OCI-M1 (cell line): Measurements from ENCODE around the gene CHIC2.

Source experiments
- DNase-seq: peaks from one replicate; lab custom pipeline; 2025; lab: John Stamatoyannopoulos, UW

Gene CHIC2

GRCh38 chr4:54093324-54094240 lies 29.2 kb upstream of the CHIC2 start:
- DNase-seq: no peak

GRCh38 chr4:54092405-54093323 lies 28.3 kb upstream of the CHIC2 start:
- DNase-seq: no peak

DNA sequence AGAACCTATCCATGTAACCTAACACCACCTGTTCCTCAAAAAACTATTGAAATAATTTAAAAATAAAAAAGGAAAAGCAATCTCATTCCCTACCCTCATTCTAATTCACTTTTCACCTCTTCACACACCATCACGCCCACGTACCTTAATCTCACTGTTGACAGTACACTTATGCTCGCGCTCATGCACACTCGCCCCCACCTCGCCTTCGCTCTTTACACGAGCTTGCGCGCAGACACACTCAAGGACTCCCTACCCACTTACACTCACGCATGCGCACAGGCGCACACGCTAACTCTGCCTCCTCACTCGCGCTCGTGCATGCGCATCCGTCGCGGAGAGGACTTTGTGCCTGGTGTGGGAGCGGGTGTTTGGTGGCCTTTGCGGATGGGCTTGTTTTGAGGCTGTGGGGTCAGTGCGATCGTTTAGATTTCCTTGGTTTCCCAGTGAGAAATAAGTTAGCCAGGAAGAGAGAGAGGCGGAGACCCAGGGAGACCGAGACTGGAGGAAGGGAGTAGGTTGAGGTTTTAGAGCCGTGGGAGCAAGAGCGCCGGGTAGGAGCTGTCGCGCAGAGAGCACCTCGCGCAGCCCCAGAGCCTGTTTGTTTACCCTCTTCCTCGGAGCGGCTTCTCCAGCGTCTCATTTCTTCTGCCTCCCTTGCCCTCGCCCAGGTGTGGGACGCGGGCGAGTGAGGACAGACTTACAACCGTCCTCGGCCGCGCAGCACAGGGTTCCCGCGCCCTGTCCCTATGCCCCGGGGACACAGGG lies 27.4 kb upstream of the CHIC2 start:
- no peak for DNase-seq

GRCh38 chr4:54090804-54091623 lies 26.6 kb upstream of the CHIC2 start:
- no peak for DNase-seq

- DNase-seq: no peak
Measured at GRCh38 chr4:54090404-54090803, 26.0 kb upstream of the CHIC2 start.

DNA sequence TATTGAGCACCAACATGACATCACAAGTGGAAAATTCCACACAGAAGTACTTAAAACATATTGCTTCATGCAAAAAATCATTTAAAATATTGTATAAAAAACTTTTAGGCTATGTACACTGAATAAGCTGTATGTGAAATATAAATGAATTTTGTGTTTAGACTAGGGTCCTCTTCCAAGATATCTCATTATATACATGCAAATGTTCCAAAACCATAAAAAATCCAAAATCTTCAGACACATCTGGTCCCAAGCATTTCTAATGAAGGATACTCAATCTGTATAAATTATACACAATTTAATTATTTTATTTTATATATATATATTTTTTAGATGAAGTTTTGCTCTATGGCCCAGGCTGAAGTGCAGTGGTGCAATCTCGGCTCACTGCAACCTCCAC lies 25.5 kb upstream of the CHIC2 start:
- no peak for DNase-seq

DNA sequence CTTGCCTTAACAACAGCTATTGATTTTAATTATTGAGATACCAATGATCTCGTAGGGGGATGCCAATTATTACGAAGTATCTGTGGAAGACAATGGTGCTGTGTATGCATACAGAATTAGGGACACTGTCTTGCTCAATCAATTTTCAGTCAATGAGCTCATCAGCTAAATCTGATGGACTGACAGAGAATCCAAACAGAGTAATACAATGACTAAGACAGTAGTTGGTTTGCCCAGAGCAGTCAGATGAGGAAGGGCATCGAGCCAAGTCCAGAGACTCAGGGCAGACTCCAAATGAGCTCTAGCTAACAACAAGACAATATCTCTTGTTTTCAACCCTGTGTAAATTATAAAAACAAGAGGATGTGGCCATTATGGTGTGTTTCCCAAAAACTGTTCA lies 20.9 kb upstream of the CHIC2 start:
- peak; percentile 41 for DNase-seq

- no peak for DNase-seq
Measured at GRCh38 chr4:54082168-54082567, 17.8 kb upstream of the CHIC2 start.

GRCh38 chr4:54077812-54078211 lies 13.4 kb upstream of the CHIC2 start:
- DNase-seq: no peak

GRCh38 chr4:54076673-54077072 lies 12.3 kb upstream of the CHIC2 start:
- no peak for DNase-seq

GRCh38 chr4:54074381-54074780 lies 10.0 kb upstream of the CHIC2 start:
- DNase-seq: no peak

DNA sequence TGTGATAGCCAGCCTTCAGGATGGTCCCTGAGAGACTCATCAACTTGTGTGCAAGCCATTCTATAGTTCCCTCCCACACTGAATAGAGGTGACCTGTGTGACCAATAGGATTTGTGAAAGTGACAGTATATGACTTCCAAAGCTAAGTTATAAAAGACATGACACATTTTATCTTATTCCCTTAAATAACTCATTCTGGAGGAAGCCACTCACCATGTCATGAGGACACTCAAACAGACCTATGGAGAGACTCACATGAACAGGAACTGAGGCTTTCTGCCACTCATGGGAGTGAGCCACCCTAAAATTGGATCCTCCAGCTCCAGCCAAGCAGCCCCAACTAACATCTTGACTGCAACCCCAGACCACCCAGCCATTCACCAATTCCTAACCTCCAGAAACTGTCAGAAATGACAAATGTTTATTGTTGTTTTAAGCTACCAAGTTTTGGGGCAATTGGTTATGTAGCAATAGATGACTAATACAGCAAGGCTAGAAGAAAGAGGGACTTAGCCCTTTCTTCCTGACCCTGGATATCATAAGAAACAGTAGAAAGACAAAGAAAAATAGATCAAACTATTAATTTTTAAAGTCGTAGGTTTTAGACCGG lies 9.0 kb upstream of the CHIC2 start:
- DNase-seq: no peak

GRCh38 chr4:54067166-54067565 lies 2.8 kb upstream of the CHIC2 start:
- DNase-seq: no peak

DNA sequence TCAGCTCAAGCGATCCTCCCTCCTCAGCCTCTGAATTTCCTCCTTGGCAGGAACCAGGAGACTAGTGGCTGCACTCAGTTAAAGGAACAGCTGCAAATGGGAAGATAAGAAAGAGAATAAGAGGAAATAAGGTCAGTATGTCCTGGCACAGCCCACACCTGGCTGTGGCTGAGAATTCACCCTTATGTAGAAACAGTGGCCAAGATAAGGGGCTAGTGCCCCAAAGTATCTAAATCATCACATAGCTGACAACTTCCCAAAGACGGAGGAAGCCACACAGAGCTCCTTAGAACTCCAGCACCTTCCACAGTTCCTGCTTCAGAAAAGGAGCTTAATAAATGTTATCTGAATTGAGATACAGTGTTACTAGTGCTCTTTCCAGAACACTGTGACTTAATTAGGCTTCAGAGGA lies 2.3 kb upstream of the CHIC2 start:
- peak; percentile 91 for DNase-seq

DNA sequence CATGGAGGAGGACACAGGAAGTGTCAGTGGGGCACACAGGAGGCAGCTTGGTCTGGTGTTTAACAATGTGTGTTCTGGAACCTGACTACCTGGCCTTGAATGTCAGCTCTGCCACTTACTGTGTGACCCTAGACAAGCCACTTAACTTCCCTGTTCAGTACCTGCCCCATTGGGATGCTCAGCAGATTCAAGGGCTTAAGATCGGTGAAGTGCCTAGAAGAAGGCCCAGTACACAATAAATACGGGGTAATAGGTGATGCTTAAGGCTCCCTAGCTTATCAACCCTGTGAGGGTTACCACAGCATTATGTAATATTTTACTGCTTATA lies 1.6 kb upstream of the CHIC2 start:
- DNase-seq: no peak

DNA sequence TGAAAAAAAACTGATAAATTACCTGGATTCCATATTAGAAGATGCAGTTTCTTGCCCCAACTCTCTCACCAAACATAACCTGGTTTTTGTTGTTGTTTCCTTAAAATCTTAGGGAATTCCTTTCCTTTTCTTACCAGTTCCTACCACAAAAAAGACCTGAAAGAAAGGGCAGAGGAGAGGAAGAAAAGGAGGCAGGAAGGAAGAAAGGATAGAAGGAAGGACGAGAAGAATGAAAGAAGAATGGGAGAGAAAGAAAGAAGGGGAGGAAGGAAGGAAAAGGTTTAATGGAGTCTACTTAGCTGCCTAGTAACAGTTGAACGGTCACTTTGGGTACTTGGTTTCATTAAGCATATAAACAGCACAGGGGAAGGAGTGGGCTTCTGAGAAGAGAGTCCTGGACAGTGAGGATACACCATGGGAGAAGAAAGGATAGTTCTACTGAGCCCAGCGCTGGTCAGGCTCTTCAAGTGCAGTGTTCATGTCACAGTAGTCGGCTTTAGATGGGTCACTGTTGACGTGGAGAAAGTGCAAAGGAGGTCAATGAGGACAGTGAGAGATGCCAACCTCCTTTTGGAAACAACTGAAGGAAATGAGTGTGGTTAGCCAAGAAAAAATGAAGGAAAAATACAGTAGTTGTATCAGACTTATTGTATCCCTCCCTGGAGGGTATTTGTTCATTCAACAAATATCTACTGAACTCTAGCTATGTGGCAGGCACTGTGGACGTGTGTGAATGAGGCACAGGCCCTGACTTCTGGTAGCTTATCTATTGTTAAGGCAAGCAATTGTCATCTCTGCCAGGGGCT lies 1.1 kb upstream of the CHIC2 start:
- DNase-seq: peak; percentile 46

DNA sequence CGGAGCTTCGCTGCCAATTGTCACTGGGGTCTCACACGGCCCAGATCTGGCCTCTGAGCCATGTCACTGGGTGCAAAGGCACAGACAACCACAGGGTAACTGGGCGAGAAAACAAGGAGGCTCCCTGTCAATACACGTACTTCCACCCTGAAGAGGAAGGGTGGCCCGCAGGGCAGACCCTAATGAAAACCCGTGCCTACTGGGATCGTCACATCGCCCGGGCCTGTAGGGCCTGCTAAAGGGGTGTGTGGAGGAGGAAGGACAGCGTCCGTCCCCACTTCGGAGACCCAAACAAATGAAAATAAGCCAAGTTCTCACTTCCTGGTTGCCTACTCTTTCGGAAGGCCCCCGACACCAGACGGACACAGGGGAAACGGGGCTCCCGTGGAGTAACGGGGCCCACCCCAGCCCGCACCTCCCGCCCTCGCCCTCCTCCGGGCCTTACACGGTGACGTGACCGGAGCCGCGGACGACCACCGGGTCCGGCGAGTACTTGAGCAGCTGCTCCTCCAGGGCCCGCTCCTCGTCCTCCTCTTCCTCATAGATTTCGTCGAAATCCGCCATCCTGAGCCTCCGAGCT lies 578 bp downstream of the CHIC2 start:
- peak; percentile 51 for DNase-seq

GRCh38 chr4:54063229-54063628 lies 1.2 kb downstream of the CHIC2 start:
- peak; percentile 51 for DNase-seq

DNA sequence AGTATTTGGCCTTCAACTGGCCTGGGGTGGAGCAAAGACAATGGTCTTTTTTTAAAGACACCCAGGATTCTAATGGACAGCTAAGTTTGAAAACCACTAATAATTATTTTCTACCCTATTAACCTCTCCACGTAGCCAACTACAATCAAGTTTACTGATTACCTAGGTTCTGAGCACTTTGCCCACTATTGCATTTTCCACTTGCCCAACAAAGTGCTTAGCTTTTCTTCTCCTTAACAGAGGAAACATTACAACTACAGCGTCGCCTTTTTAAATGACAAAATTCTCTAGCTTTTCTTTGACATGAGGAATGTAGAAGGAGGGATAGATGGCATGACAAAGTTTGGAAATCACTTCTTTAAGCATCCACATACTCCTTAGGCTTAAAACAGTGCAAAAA lies 2.0 kb downstream of the CHIC2 start:
- DNase-seq: no peak

DNA sequence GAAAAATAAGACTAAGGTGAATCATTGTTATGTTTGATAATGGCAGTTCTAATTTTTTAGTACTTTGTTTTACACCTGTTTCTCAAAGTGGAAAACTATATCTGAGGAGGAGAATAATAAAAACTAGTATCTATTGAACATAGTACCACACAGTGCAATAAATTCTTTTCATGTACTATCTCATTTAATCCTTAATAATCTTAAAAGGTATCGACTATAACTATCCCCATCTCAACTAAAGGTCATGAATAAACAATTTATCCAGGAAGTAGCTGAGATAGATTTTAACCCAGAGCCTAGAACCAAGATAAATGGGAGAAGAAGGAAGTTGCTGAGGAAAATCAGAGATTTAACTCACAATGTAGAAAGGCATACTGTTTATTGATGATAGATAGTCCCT lies 2.5 kb downstream of the CHIC2 start:
- no peak for DNase-seq
